ENCODE data around the gene ARRB1.
"Not testable (repeated sequence)": the region's sequence is repeated elsewhere in the genome, so short reads cannot be mapped to it uniquely, and the experiment has no call there.

The ARRB1 gene

DNA sequence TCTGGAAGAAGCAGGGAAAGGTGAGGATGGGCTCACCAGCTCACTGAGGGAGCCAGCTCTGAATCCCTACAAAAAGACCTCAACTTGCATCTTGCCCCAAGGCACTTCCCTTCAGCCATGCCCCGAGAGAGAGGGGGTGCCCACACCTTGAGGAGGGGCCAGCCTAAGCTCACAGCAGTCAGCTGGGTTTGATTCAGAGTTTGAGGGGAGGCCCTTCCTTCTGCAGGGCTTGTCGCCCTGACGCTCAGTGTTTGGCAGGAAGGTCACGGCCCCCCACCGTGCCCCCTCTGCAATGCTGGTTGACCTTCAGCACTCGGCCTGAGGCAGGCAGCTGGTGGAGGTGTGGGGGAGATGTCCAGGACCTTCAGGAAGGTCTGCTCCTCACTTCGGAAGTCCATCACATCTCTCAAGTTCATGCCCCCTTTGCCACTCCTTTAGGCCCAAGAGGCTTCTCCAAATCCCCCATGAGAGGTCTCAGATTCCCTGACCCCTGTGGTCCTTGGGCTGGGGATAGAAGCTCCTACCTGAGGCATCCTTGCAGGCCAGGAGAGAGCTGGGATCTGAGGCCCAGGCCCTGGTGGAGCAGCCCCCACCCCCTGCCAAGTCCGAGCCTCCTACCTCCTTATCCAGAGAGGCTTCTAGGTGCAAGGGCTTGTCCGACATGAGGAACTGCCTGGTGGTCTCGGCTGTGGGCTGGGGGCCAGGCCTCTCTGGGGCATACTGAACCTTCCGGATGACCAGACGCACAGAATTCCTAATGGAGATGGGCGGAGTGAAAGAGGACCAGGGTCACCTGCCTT, 73.3 kb downstream of the ARRB1 start:
- peaks cover 58 to 62% of the 10 kb centered on the region in 2 donors for H3K36me3 ChIP-seq (ENCODE audit: control insufficient read depth in 1 of 2, insufficient read depth in 2 of 2, low read length in 2 of 2)
- no peak overlapping the region for H3K27ac ChIP-seq (ENCODE audit: low read length)

DNA sequence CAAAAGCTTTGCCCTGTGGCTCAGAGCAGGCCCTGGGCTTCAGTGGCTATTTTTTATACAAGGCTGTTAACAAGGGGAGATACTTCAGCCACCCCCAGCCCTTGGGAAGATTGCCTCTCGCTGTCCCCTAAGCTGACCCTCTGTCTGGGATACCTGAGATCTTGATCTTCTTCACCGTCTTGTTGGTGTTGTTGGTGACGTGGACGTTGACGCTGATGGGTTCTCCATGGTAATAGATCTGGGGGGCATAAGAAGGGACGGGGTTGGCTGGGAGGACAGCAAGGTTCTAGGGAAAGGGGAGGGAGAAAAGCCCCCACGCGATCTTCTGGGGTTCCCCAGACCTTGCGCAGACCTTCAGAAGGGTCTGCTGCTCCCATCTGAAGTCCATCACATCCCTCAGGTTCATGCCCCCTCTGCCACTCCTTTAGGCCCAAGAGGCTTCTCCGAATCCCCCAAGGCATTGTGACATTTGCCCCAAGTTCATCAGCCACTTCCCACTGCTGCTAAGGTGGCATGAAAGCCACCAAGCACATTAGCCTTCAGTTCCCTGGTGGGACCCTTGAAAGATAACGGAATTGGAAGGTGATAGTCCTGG, 74.2 kb downstream of the ARRB1 start:
- no peak overlapping the region for H3K4me3 ChIP-seq (ENCODE audit: low read depth in 1 of 2, low read length in 2 of 2)
- H3K36me3 ChIP-seq (ENCODE audit: control insufficient read depth in 1 of 2, insufficient read depth in 2 of 2, low read length in 2 of 2): peaks cover 56 to 62% of the 10 kb centered on the region in 2 donors
- no peaks in the 10 kb centered on the region for H3K9me3 ChIP-seq (ENCODE audit: control insufficient read depth in 1 of 2, low read length in 2 of 2)
- peak overlapping the region; percentile 34 for H3K27ac ChIP-seq (ENCODE audit: low read length)
- no peaks in the 10 kb centered on the region for H3K27me3 ChIP-seq (ENCODE audit: low read depth, low read length)
- H3K4me1 ChIP-seq (ENCODE audit: control insufficient read depth in 1 of 2, insufficient read depth in 2 of 2, low read length in 2 of 2): peaks cover 11 to 13% of the 10 kb centered on the region in 2 donors

More for the DNA sequence above, 73.3 kb downstream of the ARRB1 start:
- Histone ChIP-seq H3K4me3 (ENCODE audit: low read depth in 1 of 2, low read length in 2 of 2) (no peak overlapping the region), H3K27me3 (ENCODE audit: low read depth, low read length) (no peaks in the 10 kb centered on the region), H3K4me1 (ENCODE audit: control insufficient read depth in 1 of 2, insufficient read depth in 2 of 2, low read length in 2 of 2) (peaks cover 11 to 13% of the 10 kb centered on the region in 2 donors), H3K9me3 (ENCODE audit: control insufficient read depth in 1 of 2, low read length in 2 of 2) (no peaks in the 10 kb centered on the region)

- Histone ChIP-seq H3K9me3 (ENCODE audit: control insufficient read depth in 1 of 2, low read length in 2 of 2) (no peaks in the 10 kb centered on the region), H3K4me1 (ENCODE audit: control insufficient read depth in 1 of 2, insufficient read depth in 2 of 2, low read length in 2 of 2) (peaks cover 11 to 13% of the 10 kb centered on the region in 2 donors), H3K27me3 (ENCODE audit: low read depth, low read length) (no peaks in the 10 kb centered on the region), H3K36me3 (ENCODE audit: control insufficient read depth in 1 of 2, insufficient read depth in 2 of 2, low read length in 2 of 2) (peaks cover 55 to 62% of the 10 kb centered on the region in 2 donors), H3K27ac (ENCODE audit: low read length) (peak overlapping the region; percentile 34), H3K4me3 (ENCODE audit: low read depth in 1 of 2, low read length in 2 of 2) (no peak overlapping the region)
These were observed 74.8 kb downstream of the ARRB1 start for GRCh38 chr11:75276686-75277085.

DNA sequence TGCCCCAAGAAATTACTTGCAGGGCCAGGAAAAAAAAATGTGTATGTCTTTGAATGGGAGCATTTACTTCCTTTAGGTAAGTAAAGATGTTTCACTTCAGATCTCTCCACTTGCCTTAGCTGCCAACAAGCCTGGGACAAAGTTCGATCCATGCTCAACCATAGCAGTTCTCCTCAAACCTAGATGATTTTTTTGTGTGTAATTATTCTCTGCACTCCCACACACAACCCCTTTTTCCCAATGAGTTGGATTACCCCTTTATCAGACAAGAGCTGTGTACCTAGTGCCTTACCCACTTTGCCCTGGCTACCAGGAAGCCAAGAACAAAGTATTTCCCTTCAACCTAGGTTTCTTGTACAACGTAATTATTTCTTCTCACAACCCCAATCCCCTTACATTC, 75.3 kb downstream of the ARRB1 start:
- no peak overlapping the region for H3K4me3 ChIP-seq (ENCODE audit: low read depth in 1 of 2, low read length in 2 of 2)
- H3K27ac ChIP-seq (ENCODE audit: low read length): peak overlapping the region; percentile 34
- no peaks in the 10 kb centered on the region for H3K9me3 ChIP-seq (ENCODE audit: control insufficient read depth in 1 of 2, low read length in 2 of 2)
- peaks cover 50 to 62% of the 10 kb centered on the region in 2 donors for H3K36me3 ChIP-seq (ENCODE audit: control insufficient read depth in 1 of 2, insufficient read depth in 2 of 2, low read length in 2 of 2)
- H3K27me3 ChIP-seq (ENCODE audit: low read depth, low read length): no peaks in the 10 kb centered on the region
- peaks cover 11 to 13% of the 10 kb centered on the region in 2 donors for H3K4me1 ChIP-seq (ENCODE audit: control insufficient read depth in 1 of 2, insufficient read depth in 2 of 2, low read length in 2 of 2)

- Histone ChIP-seq H3K4me1 (ENCODE audit: control insufficient read depth in 1 of 2, insufficient read depth in 2 of 2, low read length in 2 of 2) (peaks cover 9 to 13% of the 10 kb centered on the region in 2 donors), H3K27me3 (ENCODE audit: low read depth, low read length) (no peaks in the 10 kb centered on the region), H3K27ac (ENCODE audit: low read length) (no peak overlapping the region), H3K4me3 (ENCODE audit: low read depth in 1 of 2, low read length in 2 of 2) (no peak overlapping the region), H3K36me3 (ENCODE audit: control insufficient read depth in 1 of 2, insufficient read depth in 2 of 2, low read length in 2 of 2) (peaks cover 55 to 64% of the 10 kb centered on the region in 2 donors), H3K9me3 (ENCODE audit: control insufficient read depth in 1 of 2, low read length in 2 of 2) (no peaks in the 10 kb centered on the region)
These were observed 75.9 kb downstream of the ARRB1 start for GRCh38 chr11:75275581-75275980.

DNA sequence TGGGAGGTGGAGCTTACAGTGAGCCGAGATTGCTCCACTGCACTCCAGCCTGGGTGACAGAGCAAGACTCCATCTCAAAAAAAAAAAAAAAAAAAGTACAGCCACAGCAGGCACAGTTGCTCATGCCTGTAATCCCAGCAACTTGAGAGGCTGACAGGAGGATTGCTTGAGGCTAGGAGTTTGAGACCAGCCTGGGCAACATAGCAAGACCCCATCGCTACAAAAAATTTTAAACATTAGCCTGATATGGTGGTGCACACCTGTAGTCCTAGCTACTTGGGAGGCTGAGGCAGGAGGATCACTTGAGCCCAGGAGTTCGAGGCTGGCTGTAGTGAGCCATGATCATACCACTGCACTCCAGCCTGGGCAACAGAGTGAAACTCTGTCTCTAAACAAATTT, 76.7 kb downstream of the ARRB1 start:
- not testable (repeated sequence) for H3K27ac ChIP-seq (ENCODE audit: low read length); H3K27me3 ChIP-seq (ENCODE audit: low read depth, low read length); H3K9me3 ChIP-seq (ENCODE audit: control insufficient read depth in 1 of 2, low read length in 2 of 2); H3K4me3 ChIP-seq (ENCODE audit: low read depth in 1 of 2, low read length in 2 of 2)
- Histone ChIP-seq H3K4me1 (ENCODE audit: control insufficient read depth in 1 of 2, insufficient read depth in 2 of 2, low read length in 2 of 2) (peaks cover under 1 to 13% of the 10 kb centered on the region in 2 donors), H3K36me3 (ENCODE audit: control insufficient read depth in 1 of 2, insufficient read depth in 2 of 2, low read length in 2 of 2) (peaks cover 57 to 64% of the 10 kb centered on the region in 2 donors)

- Histone ChIP-seq H3K27ac (ENCODE audit: low read length) (no peak overlapping the region), H3K4me3 (ENCODE audit: low read depth in 1 of 2, low read length in 2 of 2) (no peak overlapping the region), H3K4me1 (ENCODE audit: control insufficient read depth in 1 of 2, insufficient read depth in 2 of 2, low read length in 2 of 2) (peaks cover 0 to 13% of the 10 kb centered on the region in 2 donors), H3K36me3 (ENCODE audit: control insufficient read depth in 1 of 2, insufficient read depth in 2 of 2, low read length in 2 of 2) (peaks cover 56 to 69% of the 10 kb centered on the region in 2 donors), H3K9me3 (ENCODE audit: control insufficient read depth in 1 of 2, low read length in 2 of 2) (no peaks in the 10 kb centered on the region), H3K27me3 (ENCODE audit: low read depth, low read length) (no peaks in the 10 kb centered on the region)
These were observed 77.8 kb downstream of the ARRB1 start for GRCh38 chr11:75273411-75274391.

DNA sequence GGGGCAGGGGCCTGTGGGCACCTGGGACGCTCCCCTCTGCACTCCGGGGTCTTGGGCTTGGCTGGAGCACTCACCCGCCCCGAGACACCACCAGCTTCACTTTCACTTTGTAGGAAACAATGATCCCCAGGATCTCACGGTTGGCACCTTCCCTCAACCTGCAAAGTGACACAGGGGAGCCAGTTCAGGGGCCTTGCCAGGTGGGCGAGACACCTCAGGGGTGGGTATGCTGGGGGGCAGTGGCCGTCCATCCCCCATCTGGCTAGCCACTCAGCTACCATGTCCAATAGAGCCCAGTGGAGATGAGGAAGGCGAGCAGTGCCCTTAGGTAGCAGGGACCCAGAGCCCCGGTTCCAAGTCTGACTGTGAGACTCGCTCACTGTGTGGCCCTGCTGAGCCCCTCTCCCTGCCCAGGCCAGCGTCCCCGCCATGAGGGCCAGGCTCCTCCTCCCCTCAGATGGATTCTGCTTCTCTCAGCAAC, 78.6 kb downstream of the ARRB1 start:
- no peaks in the 10 kb centered on the region for H3K9me3 ChIP-seq (ENCODE audit: control insufficient read depth in 1 of 2, low read length in 2 of 2)
- no peaks in the 10 kb centered on the region for H3K27me3 ChIP-seq (ENCODE audit: low read depth, low read length)
- H3K27ac ChIP-seq (ENCODE audit: low read length): no peak overlapping the region
- no peak overlapping the region for H3K4me3 ChIP-seq (ENCODE audit: low read depth in 1 of 2, low read length in 2 of 2)
- peaks cover 48 to 66% of the 10 kb centered on the region in 2 donors for H3K36me3 ChIP-seq (ENCODE audit: control insufficient read depth in 1 of 2, insufficient read depth in 2 of 2, low read length in 2 of 2)
- peaks cover 0 to 13% of the 10 kb centered on the region in 2 donors for H3K4me1 ChIP-seq (ENCODE audit: control insufficient read depth in 1 of 2, insufficient read depth in 2 of 2, low read length in 2 of 2)

DNA sequence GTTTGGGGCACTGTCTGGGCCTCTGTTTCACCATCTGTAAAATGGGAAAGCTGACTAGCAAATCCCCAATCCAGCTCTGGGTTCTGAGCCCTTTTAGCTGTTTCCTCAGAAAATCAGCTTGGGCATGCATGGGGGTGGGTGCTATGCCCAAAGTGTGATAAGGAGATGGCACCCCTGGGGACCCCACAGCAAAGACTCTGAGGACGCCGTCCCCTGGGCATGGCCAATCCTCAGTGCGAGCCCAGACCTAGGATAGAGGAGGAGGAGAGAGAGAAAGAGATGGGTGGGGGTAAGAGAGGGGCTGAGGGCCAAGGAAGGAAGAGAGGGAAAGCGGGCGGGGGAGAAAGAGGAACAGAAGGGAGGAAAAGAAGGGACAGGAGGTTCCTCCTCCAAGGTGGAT, 79.1 kb downstream of the ARRB1 start:
- Histone ChIP-seq H3K4me1 (ENCODE audit: control insufficient read depth in 1 of 2, insufficient read depth in 2 of 2, low read length in 2 of 2) (peaks cover 0 to 13% of the 10 kb centered on the region in 2 donors), H3K36me3 (ENCODE audit: control insufficient read depth in 1 of 2, insufficient read depth in 2 of 2, low read length in 2 of 2) (peaks cover 43 to 62% of the 10 kb centered on the region in 2 donors), H3K27ac (ENCODE audit: low read length) (no peak overlapping the region), H3K27me3 (ENCODE audit: low read depth, low read length) (no peaks in the 10 kb centered on the region), H3K9me3 (ENCODE audit: control insufficient read depth in 1 of 2, low read length in 2 of 2) (no peaks in the 10 kb centered on the region), H3K4me3 (ENCODE audit: low read depth in 1 of 2, low read length in 2 of 2) (no peak overlapping the region)

GRCh38 chr11:75271730-75272129, 79.7 kb downstream of the ARRB1 start:
- Histone ChIP-seq H3K36me3 (ENCODE audit: control insufficient read depth in 1 of 2, insufficient read depth in 2 of 2, low read length in 2 of 2) (peaks cover 38 to 61% of the 10 kb centered on the region in 2 donors), H3K27me3 (ENCODE audit: low read depth, low read length) (no peaks in the 10 kb centered on the region), H3K27ac (ENCODE audit: low read length) (no peak overlapping the region), H3K9me3 (ENCODE audit: control insufficient read depth in 1 of 2, low read length in 2 of 2) (no peaks in the 10 kb centered on the region), H3K4me1 (ENCODE audit: control insufficient read depth in 1 of 2, insufficient read depth in 2 of 2, low read length in 2 of 2) (peaks cover 0 to 12% of the 10 kb centered on the region in 2 donors), H3K4me3 (ENCODE audit: low read depth in 1 of 2, low read length in 2 of 2) (no peak overlapping the region)
